Neural crest cell (in vitro differentiated cells): ENCODE measurements around the gene PELO. TPM values are rescaled to one million over a fixed set of nuclear protein-coding genes. Genes with fewer than 3 reads are reported as not detected.
A peak's percentile ranks its signal among the peaks of the same experiment; 100 is the strongest.

Experiments
- DNase-seq: peaks from one replicate; pipeline ENCODE4 v3.0.0; 2021; ENCODE audit warnings: low read depth, mixed read lengths, low spot score
- H3K27ac Mint-ChIP-seq: one replicate; pipeline ENCODE4 v1.8.0; 2021; ENCODE audit warnings: mild to moderate bottlenecking, mixed read lengths; ENCODE audit not compliant: unreplicated experiment
- H3K27me3 Mint-ChIP-seq: 2 replicates; pipeline ENCODE4 v1.8.0; 2021; ENCODE audit warnings: low read depth, mild to moderate bottlenecking, mixed read lengths
- H3K36me3 Mint-ChIP-seq: 2 replicates; pipeline ENCODE4 v1.8.0; 2021; ENCODE audit warnings: low read depth, mild to moderate bottlenecking, mixed read lengths
- H3K4me1 Mint-ChIP-seq: 2 replicates; pipeline ENCODE4 v1.8.0; 2021; ENCODE audit warnings: mixed read lengths
- H3K4me3 Mint-ChIP-seq: one replicate; pipeline ENCODE4 v1.8.0; 2021; ENCODE audit warnings: mild to moderate bottlenecking, mixed read lengths
- H3K9me3 Mint-ChIP-seq: 2 replicates; pipeline ENCODE4 v1.8.0; 2021; ENCODE audit warnings: mixed read lengths
- CTCF ChIP-seq: fragments of 200-600 bp; sonication (generic); conservative IDR thresholded peaks from 2 replicates; pipeline ENCODE4 v1.5.0; 2021; ENCODE audit warnings: antibody characterized with exemption, mild to moderate bottlenecking
- total RNA-seq: library from RNA; stranded (reverse); gene quantifications from 2 replicates; pipeline ENCODE4 v1.2.1, GENCODE V29; 2021

PELO gene
- total RNA-seq, 1 donor from 2014 or later, result 11.8 TPM

- DNase-seq, result no peak
- peaks cover 18% of the 10 kb centered on the region for H3K4me1 Mint-ChIP-seq
- no peak for TF ChIP-seq CTCF
- H3K27me3 Mint-ChIP-seq, result peaks cover 37% of the 10 kb centered on the region
- H3K36me3 Mint-ChIP-seq, result no peaks in the 10 kb centered on the region
- H3K27ac Mint-ChIP-seq, result no peak overlapping the region
- no peaks in the 10 kb centered on the region for H3K9me3 Mint-ChIP-seq
- H3K4me3 Mint-ChIP-seq, result peak overlapping the region; percentile 89
These were observed 747 bp downstream of the PELO start for GRCh38 chr5:52788505-52788821.

- Mint-ChIP-seq H3K9me3 (no peaks in the 10 kb centered on the region), H3K4me3 (peak overlapping the region; percentile 36), H3K4me1 (peaks cover 18% of the 10 kb centered on the region), H3K27ac (no peak overlapping the region), H3K27me3 (peaks cover 37% of the 10 kb centered on the region), H3K36me3 (no peaks in the 10 kb centered on the region)
- no peak for DNase-seq
- no peak for TF ChIP-seq CTCF
These were observed 1.7 kb downstream of the PELO start for GRCh38 chr5:52789378-52789777.

- TF ChIP-seq CTCF, result no peak
- Mint-ChIP-seq H3K36me3 (no peaks in the 10 kb centered on the region), H3K27me3 (peaks cover 37% of the 10 kb centered on the region), H3K4me1 (peaks cover 18% of the 10 kb centered on the region), H3K9me3 (no peaks in the 10 kb centered on the region), H3K4me3 (peak overlapping the region; percentile 36), H3K27ac (no peak overlapping the region)
- DNase-seq, result no peak
These were observed 2.1 kb downstream of the PELO start for GRCh38 chr5:52789851-52790250.

- H3K4me1 Mint-ChIP-seq, result peaks cover 18% of the 10 kb centered on the region
- no peak for TF ChIP-seq CTCF
- H3K27ac Mint-ChIP-seq, result no peak overlapping the region
- H3K4me3 Mint-ChIP-seq, result no peak overlapping the region
- no peaks in the 10 kb centered on the region for H3K36me3 Mint-ChIP-seq
- peaks cover 35% of the 10 kb centered on the region for H3K27me3 Mint-ChIP-seq
- H3K9me3 Mint-ChIP-seq, result no peaks in the 10 kb centered on the region
- DNase-seq, result no peak
These were observed 3.6 kb downstream of the PELO start for GRCh38 chr5:52791366-52791765.

- TF ChIP-seq CTCF, result no peak
- no peak overlapping the region for H3K4me3 Mint-ChIP-seq
- peaks cover 15% of the 10 kb centered on the region for H3K4me1 Mint-ChIP-seq
These were observed 6.8 kb downstream of the PELO start for GRCh38 chr5:52794519-52794918.

GRCh38 chr5:52796031-52796430 is 8.3 kb downstream of the PELO start:
- no peak for DNase-seq
- H3K4me3 Mint-ChIP-seq, result no peak overlapping the region
- TF ChIP-seq CTCF, result no peak
- peaks cover 25% of the 10 kb centered on the region for H3K4me1 Mint-ChIP-seq
- no peaks in the 10 kb centered on the region for H3K36me3 Mint-ChIP-seq
- no peak overlapping the region for H3K27ac Mint-ChIP-seq
- no peaks in the 10 kb centered on the region for H3K27me3 Mint-ChIP-seq
- no peaks in the 10 kb centered on the region for H3K9me3 Mint-ChIP-seq

More at GRCh38 chr5:52794519-52794918, 6.8 kb downstream of the PELO start:
- no peaks in the 10 kb centered on the region for H3K9me3 Mint-ChIP-seq
- no peak overlapping the region for H3K27ac Mint-ChIP-seq
- DNase-seq, result no peak
- no peaks in the 10 kb centered on the region for H3K36me3 Mint-ChIP-seq
- H3K27me3 Mint-ChIP-seq, result peaks cover 5% of the 10 kb centered on the region
